ENCODE results near the gene KRT76.

- TF ChIP-seq CTCF (IDR thresholded peaks at IDR 0.05; ENCODE audit: low read length) (no peak), EZH2 (IDR thresholded peaks at IDR 0.05; ENCODE audit: borderline replicate concordance, low read length) (no peak)
Measured at GRCh38 chr12:52788192-52788875, 11.2 kb upstream of the KRT76 start.
